ENCODE results near the gene FHIT.

DNA sequence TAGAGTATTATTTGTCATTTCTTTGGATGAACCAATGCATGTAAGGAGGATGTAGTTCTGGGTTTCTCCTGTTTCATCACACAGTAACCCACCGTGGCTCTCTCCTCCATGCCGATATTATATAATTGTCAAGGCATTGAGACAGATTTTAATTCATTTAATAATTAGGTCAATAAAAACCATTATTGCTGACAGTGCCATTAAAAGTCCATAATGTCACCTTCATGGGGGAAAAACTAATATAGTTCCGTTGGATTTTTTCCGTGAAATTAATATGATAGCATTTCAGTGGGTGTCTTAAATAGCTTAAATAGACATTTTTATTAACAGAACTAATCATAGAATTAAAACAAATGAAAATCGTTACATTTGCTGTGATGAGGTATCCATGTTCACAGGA, 1453.7 kb downstream of the FHIT start:
- TF ChIP-seq, protein P1, sequence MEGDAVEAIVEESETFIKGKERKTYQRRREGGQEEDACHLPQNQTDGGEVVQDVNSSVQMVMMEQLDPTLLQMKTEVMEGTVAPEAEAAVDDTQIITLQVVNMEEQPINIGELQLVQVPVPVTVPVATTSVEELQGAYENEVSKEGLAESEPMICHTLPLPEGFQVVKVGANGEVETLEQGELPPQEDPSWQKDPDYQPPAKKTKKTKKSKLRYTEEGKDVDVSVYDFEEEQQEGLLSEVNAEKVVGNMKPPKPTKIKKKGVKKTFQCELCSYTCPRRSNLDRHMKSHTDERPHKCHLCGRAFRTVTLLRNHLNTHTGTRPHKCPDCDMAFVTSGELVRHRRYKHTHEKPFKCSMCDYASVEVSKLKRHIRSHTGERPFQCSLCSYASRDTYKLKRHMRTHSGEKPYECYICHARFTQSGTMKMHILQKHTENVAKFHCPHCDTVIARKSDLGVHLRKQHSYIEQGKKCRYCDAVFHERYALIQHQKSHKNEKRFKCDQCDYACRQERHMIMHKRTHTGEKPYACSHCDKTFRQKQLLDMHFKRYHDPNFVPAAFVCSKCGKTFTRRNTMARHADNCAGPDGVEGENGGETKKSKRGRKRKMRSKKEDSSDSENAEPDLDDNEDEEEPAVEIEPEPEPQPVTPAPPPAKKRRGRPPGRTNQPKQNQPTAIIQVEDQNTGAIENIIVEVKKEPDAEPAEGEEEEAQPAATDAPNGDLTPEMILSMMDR (IDR thresholded peaks at IDR 0.05): no peak
- TF ChIP-seq EP300 (IDR thresholded peaks at IDR 0.05) (no peak), POLR2A (IDR thresholded peaks at IDR 0.05) (no peak)

All from ovary (tissue), 3 donors.